Measurements from ENCODE around the gene WDR81. TPM values are rescaled to one million over a fixed set of nuclear protein-coding genes. Genes with fewer than 3 reads are reported as not detected.

WDR81 gene
- total RNA-seq, 2 experiments from 2014 or later, result 7.0 to 8.0 TPM

DNA sequence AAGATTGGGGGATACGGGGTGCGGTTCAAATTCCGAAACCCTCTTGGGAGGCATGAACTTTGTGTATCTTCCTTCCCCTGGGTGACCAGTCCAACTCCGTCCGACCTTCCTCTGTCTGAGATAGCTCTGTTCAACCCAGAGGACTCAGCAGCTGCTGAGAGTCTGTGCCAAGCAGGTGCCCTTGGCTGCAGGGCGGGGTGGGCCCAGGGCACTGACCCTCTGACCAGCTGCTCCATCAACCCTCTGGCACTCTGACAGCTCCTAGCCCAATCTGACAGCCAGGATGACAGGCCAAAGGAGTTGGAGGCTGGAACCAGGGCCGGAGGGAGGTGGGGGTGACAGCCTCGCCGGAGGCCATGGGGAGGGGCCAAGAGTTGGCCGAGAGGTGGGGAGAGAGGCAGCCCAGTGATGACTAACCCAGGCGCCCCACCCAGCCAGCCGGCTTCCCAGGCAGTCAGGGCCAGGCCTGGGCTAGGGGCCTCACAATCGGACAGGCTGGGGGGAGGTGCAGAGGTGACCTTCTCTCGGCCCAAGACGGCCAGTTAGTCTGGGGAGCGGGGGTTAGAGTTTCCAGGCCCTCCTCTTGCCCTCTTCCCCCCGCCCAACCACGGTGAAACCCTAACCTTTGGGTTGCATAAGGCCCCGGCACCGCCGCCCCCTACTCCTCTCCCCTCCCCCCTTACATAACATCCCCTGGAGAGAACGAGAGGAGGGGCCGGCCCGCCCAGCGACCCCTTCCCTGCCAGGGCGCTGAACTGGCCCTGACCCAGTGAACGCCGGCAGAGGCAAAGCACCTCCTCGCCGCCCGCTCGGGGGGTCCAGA lies 9.3 kb upstream of the WDR81 start:
- Mint-ChIP-seq H3K9me3 (no peaks in the 10 kb centered on the region), H3K4me1 (ENCODE audit: low read depth) (peaks cover 25% of the 10 kb centered on the region), H3K4me3 (peak overlapping the region; percentile 58), H3K27ac (no peak overlapping the region), H3K36me3 (ENCODE audit: low read depth) (peaks cover 3% of the 10 kb centered on the region), H3K27me3 (peaks cover 11% of the 10 kb centered on the region)
- TF ChIP-seq, protein P1, sequence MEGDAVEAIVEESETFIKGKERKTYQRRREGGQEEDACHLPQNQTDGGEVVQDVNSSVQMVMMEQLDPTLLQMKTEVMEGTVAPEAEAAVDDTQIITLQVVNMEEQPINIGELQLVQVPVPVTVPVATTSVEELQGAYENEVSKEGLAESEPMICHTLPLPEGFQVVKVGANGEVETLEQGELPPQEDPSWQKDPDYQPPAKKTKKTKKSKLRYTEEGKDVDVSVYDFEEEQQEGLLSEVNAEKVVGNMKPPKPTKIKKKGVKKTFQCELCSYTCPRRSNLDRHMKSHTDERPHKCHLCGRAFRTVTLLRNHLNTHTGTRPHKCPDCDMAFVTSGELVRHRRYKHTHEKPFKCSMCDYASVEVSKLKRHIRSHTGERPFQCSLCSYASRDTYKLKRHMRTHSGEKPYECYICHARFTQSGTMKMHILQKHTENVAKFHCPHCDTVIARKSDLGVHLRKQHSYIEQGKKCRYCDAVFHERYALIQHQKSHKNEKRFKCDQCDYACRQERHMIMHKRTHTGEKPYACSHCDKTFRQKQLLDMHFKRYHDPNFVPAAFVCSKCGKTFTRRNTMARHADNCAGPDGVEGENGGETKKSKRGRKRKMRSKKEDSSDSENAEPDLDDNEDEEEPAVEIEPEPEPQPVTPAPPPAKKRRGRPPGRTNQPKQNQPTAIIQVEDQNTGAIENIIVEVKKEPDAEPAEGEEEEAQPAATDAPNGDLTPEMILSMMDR (IDR thresholded peaks at IDR 0.05), result no peak
- ATAC-seq, result no peak
- intact Hi-C loops (cut with micrococcal nuclease), result loop anchor here (5.0 kb wide), 2 partner anchors 157 to 552 kb away; no protein-coding TSS in a partner anchor
- peak; percentile 64 for DNase-seq
- ChIA-PET CTCF (interaction anchor here (1.2 to 2.4 kb wide), 5 partner anchors 14 to 167 kb away, joined by 3 to 12 read pairs (median 6); partner anchors contain the start of genes RILP, RPA1 and SMYD4), POLR2A (interaction anchor here (0.9 to 2.2 kb wide), 2 partner anchors 9 to 114 kb away, joined by 4 to 5 read pairs; partner anchors contain the start of gene WDR81)

DNA sequence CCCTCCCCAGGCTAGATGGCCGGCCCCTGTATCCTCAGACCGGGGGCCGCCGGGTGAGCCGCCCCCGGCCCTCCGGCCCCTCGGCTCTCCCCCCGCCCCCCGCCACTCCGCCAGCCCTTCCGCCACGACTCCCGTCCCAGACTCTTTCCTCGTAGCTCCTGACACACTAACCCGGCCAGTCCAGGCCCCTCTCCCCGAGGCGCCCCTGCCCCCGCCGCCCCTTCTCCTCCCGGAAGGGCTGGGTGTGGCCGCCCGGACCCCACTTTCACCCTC lies 8.8 kb upstream of the WDR81 start:
- peak overlapping the region; percentile 93 for H3K4me3 Mint-ChIP-seq
- TF ChIP-seq, protein P1 (IDR thresholded peaks at IDR 0.05), result no peak

GRCh38 chr17:1716076-1716911 lies 8.2 kb upstream of the WDR81 start:
- ATAC-seq (peak; percentile 89), DNase-seq (peak; percentile 100)
- TF ChIP-seq, protein P1 (IDR thresholded peaks at IDR 0.05), result no peak
- peaks cover 6% of the 10 kb centered on the region for H3K27me3 Mint-ChIP-seq
- intact Hi-C loops (cut with micrococcal nuclease), result loop anchor here (5.0 kb wide), 2 partner anchors 156 to 551 kb away; no protein-coding TSS in a partner anchor
- peaks cover 19% of the 10 kb centered on the region for H3K4me1 Mint-ChIP-seq (ENCODE audit: low read depth)
- H3K27ac Mint-ChIP-seq, result peak overlapping the region; percentile 97
- no peaks in the 10 kb centered on the region for H3K9me3 Mint-ChIP-seq
- H3K36me3 Mint-ChIP-seq (ENCODE audit: low read depth), result peaks cover 3% of the 10 kb centered on the region
- H3K4me3 Mint-ChIP-seq, result peak overlapping the region; percentile 93
- CTCF ChIA-PET, result interaction anchor here (0.9 to 2.4 kb wide), 16 partner anchors 14 to 339 kb away, joined by 3 to 12 read pairs (median 4); partner anchors contain the start of genes HIC1, RILP, RPA1 and SMYD4
- POLR2A ChIA-PET, result interaction anchor here (0.6 to 2.2 kb wide), 14 partner anchors 8 to 1928 kb away, joined by 3 to 17 read pairs (median 4); partner anchors contain the start of genes RILP, RPA1, SERPINF1 and SMYD4

More for the DNA sequence above, 8.8 kb upstream of the WDR81 start:
- Mint-ChIP-seq H3K36me3 (ENCODE audit: low read depth) (peaks cover 3% of the 10 kb centered on the region), H3K27ac (peak overlapping the region; percentile 57), H3K27me3 (peaks cover 11% of the 10 kb centered on the region), H3K9me3 (no peaks in the 10 kb centered on the region), H3K4me1 (ENCODE audit: low read depth) (peaks cover 22% of the 10 kb centered on the region)
- ChIA-PET POLR2A (interaction anchor here (0.9 to 2.2 kb wide), 2 partner anchors 9 to 113 kb away, joined by 4 to 5 read pairs; partner anchors contain the start of gene WDR81), CTCF (interaction anchor here (1.2 to 2.4 kb wide), 6 partner anchors 15 to 166 kb away, joined by 3 to 12 read pairs (median 7); partner anchors contain the start of genes RILP, RPA1 and SMYD4)
- intact Hi-C loops (cut with micrococcal nuclease), result loop anchor here (5.0 kb wide), 2 partner anchors 157 to 552 kb away; no protein-coding TSS in a partner anchor
- ATAC-seq, result no peak
- DNase-seq, result no peak

GRCh38 chr17:1716912-1717695 lies 7.4 kb upstream of the WDR81 start:
- Mint-ChIP-seq H3K27ac (peak overlapping the region; percentile 97), H3K27me3 (peaks cover 4% of the 10 kb centered on the region), H3K4me1 (ENCODE audit: low read depth) (peaks cover 19% of the 10 kb centered on the region), H3K9me3 (no peaks in the 10 kb centered on the region), H3K36me3 (ENCODE audit: low read depth) (peaks cover under 1% of the 10 kb centered on the region), H3K4me3 (peak overlapping the region; percentile 93)
- CTCF ChIA-PET, result interaction anchor here (0.9 to 2.4 kb wide), 18 partner anchors 14 to 338 kb away, joined by 3 to 12 read pairs (median 4); partner anchors contain the start of genes HIC1, PRPF8, RILP and RPA1
- DNase-seq, result peak; percentile 93
- TF ChIP-seq, protein P1 (IDR thresholded peaks at IDR 0.05), result no peak
- POLR2A ChIA-PET, result interaction anchor here (1.0 to 2.2 kb wide), 12 partner anchors 7 to 323 kb away, joined by 3 to 17 read pairs (median 5); partner anchors contain the start of genes RILP, RPA1, SERPINF1 and SMYD4
- intact Hi-C loops (cut with micrococcal nuclease), result loop anchor here (5.0 kb wide), 2 partner anchors 155 to 550 kb away; no protein-coding TSS in a partner anchor
- peak; percentile 63 for ATAC-seq

Data from activated CD8-positive, alpha-beta T cell treated with anti-CD3 and anti-CD28 coated beads for 36 hours (primary cell).